HCT116 (cell line): ENCODE data around the gene MYO7B.

Experiments
- SIN3A ChIP-seq: IDR thresholded peaks from 2 replicates; pipeline ENCODE4 v1.6.1; 2012; ENCODE audit warnings: low read depth
- TF ChIP-seq, protein P1 (sequence below), 3 experiments: fragments of 200-600 bp in 1 of 3; sonication (generic) in 1 of 3; IDR thresholded peaks in 2 of 3; conservative IDR thresholded peaks in 1 of 3; 2 replicates each; pipeline ENCODE4 v1.5.1; 2012 to 2017; ENCODE audit warnings: low read depth in 2 of 3, low read length in 2 of 3, antibody characterized with exemption in 1 of 3, borderline replicate concordance in 1 of 3, control low read depth in 1 of 3, mild to moderate bottlenecking in 1 of 3, mixed read lengths in 1 of 3, mixed run types in 1 of 3, moderate library complexity in 1 of 3; ENCODE audit not compliant: insufficient read depth in 1 of 3

DNA sequence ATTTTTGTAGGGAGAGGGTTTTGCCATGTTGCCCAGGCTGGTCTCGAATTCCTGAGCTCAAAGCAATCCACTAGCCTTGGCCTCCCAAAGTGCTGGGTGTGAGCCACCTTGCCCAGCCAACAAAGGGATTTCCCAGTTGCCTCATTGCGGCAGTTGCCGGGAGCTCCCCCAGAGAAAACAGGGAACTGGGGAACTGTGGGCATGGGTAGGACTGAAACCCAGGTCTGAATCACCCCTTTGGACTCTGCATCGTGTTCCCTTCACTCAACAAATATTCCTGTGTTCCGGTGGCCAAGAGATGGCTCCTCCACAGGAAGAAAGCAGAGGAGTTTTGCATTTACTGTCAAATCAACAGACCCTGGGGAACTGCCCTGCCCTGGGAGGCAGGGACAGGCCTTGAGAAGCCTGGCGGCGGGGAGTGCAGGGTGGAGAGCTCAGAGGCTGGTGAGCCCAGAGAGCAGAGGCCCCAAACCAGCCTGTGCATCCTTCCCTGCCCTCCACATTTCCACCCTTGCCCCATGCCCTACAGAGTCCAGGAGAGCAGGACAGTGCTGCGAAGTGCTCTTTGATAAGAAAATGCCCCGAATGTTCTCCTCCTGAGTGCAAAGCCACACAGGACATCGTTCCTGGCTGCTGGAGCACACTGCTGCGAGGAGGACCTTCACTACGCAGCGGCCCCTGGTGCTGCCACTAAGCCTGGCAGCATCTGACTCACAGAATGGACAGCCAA, 24.9 kb downstream of the MYO7B start:
- TF ChIP-seq SIN3A = no peak
- TF ChIP-seq, protein P1, sequence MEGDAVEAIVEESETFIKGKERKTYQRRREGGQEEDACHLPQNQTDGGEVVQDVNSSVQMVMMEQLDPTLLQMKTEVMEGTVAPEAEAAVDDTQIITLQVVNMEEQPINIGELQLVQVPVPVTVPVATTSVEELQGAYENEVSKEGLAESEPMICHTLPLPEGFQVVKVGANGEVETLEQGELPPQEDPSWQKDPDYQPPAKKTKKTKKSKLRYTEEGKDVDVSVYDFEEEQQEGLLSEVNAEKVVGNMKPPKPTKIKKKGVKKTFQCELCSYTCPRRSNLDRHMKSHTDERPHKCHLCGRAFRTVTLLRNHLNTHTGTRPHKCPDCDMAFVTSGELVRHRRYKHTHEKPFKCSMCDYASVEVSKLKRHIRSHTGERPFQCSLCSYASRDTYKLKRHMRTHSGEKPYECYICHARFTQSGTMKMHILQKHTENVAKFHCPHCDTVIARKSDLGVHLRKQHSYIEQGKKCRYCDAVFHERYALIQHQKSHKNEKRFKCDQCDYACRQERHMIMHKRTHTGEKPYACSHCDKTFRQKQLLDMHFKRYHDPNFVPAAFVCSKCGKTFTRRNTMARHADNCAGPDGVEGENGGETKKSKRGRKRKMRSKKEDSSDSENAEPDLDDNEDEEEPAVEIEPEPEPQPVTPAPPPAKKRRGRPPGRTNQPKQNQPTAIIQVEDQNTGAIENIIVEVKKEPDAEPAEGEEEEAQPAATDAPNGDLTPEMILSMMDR (IDR thresholded peaks at IDR 0.05 in 2 of 3, conservative IDR thresholded peaks at IDR 0.05 in 1 of 3; ENCODE audit: borderline replicate concordance in 1 of 3, insufficient read depth in 1 of 3, low read depth in 2 of 3, low read length in 2 of 3) = no peak
